Endometrial microvascular endothelial cells (primary cell): ENCODE results near the gene ACER3. TPM values are rescaled to one million over a fixed set of nuclear protein-coding genes. Genes with fewer than 3 reads are reported as not detected.
"Not testable (repeated sequence)": the region's sequence is repeated elsewhere in the genome, so short reads cannot be mapped to it uniquely, and the experiment has no call there.

Source experiments
- in situ Hi-C: cut with HindIII; loops from 2 replicates; pipeline ENCODE4 v1.10.0; 2017; ENCODE audit warnings: low sequenced_read_pairs, low pct_unique_long_range_greater_than_20kb; ENCODE audit errors: inconsistent ontology term
- total RNA-seq: library from RNA; depleted of rRNA; stranded (reverse); fragments of >200 nt; gene quantifications from one replicate; pipeline ENCODE4 v1.2.3, GENCODE V29; 2015; ENCODE audit errors: inconsistent ontology term

The ACER3 gene
- total RNA-seq, 1 donor from 2014 or later, result 33.1 TPM

DNA sequence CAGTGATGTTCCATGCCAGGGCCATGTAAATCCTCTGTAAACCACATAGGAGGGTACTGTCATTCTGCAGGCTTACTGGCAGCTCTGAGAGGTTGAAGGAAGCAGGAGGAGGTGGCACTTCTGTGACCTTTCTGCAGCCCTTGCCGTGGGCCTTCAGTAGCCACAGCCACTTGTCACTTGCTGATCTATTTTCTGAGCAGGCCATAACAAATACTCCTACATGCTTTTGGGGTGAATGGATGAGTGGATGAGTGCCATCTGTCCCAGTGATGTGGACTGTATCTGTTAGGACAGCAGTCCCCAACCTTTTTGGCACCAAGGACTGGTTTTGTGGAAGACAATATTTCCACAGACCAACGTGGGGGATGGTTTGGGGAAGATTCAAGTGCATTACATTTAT lies 183.6 kb downstream of the ACER3 start:
- in situ Hi-C loops, result no loop called here

DNA sequence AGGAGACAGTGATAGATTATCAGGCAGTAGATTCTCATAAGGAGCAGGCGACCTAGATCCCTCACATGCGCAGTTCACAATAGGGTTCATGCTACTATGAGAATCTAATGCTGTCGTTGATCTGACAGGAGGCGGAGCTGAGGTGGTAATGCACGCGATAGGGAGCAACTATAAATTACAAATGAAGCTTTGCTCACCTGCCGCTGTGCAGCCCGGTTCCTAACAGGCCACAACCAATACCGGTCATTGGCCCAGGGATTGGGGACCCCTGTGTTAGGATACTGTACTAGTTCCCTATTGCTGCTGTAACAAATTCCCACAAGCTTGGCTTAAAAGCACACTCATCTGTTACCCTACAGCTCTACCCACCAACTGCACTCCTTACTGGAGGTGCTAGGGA lies 184.2 kb downstream of the ACER3 start:
- in situ Hi-C loops, result no loop called here

DNA sequence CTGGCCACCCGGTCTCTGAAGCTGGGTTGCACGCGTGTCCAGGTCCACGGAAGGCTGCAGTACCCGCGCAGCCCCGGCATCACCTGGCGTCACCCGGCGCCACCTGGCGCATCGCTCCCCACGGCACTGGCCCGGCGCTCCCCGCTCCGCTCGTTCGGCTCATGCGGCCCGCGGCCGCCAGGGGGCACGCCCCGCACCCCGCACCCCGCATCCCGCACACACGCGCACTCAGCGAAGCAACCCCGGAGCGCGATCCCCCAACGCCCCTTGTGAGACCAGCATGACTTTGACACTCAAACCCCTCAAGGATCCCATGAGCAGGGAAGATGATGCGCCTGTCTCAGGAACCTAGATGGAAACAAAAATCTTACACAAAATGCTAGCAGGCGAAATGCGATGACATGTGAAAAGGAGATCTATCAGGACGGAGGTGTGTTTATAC lies 185.4 kb downstream of the ACER3 start:
- in situ Hi-C loops, result no loop called here

DNA sequence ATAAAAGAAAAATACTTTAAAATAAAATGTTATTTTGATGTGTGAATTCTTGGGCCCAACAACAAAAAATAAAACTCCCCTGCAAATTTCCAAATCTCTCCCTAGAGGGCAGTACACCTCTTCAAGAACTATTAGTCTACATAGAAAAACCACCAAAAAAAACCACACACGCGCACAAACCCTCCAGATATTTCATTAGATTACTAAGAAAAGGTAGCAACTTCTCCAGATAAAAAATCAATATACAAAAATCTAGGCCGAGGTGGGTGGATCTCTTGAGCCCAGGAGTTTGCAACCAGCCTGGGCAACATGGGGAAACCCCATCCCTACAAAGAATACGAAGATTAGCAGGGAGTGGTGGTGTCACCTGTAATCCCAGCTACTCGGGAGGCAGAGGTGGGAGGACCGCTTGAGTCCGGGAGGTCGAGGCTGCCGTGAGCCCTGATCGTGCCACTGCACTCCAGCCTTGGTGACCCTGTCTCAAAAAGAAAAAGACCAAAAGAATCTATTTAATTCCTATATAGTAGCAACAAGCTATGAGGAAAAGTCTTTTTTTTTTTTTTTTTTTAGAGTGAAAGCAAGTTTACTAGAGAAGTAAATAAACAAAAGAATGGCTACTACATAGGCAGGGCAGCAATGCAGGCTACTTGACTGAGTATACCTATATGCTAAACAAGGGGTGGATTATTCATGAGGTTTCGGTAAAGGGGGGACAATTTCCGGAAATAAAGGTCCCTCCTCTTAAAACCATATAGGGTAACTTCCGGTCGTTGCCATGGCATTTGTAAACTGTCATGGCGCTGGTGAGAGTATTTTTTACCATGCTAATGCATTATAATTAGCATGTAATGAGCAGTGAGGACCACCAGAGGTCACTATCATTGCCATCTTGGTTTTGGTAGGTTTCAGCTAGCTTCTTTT lies 186.5 kb downstream of the ACER3 start:
- in situ Hi-C loops, result no loop called here

DNA sequence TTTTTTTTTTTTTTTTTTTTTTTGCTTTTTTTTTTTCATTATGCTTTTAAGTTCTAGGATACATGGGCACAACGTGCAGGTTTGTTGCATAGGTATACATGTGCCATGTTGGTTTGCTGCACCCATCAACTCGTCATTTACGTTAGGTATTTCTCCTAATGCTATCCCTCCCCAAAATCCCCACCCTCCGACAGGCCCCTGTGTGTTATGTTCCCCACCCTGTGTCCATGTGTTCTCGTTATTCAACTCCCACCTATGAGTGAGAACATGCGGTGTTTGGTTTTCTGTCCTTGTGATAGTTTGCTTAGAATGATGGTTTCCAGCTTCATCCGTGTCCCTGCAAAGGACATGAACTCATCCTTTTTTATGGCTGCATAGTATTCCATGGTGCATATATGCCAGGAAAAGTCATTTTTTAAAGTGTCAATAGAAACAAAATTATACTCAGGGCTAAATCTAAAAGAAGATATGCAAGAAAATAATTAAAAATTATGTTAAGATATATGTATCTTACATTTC lies 187.3 kb downstream of the ACER3 start:
- in situ Hi-C loops, result not testable (repeated sequence)

DNA sequence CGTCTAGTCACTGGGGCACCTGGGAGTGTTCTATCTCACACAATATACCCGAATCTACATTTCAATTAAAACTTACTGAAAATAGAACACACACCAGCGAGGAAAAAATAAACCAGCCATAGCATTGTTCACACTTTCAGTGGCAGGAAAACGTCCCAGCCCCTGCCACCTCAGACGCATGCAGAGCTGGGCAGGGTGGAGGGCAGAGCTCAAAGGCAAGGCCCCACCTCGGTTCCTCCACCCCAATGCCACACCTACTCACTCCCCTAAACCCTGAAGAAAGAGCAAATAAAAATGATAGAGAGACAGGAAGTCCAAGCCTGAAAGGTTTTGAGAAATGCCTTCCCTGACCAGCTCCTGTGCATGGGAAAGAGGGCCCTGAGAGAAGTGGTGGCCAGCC lies 188.3 kb downstream of the ACER3 start:
- in situ Hi-C loops, result no loop called here

DNA sequence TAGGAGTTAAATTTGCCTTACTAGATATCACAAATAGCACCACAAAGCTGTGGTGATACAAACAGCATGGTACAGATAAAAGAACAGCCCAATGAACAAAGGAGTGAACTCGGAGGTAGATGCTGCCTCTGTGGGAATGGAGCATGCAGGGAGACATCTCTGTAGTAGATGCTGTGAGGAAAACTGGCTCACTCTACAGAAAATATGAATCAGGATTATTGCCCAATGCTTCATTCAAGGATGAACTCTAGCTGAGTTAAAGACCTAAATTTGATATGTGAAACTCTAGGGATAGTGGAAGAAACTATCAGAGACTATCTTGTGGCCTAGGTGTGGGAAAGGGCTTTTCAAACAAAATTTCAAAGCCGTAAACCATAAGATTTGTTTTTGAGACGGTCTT lies 190.8 kb downstream of the ACER3 start:
- in situ Hi-C loops, result no loop called here

DNA sequence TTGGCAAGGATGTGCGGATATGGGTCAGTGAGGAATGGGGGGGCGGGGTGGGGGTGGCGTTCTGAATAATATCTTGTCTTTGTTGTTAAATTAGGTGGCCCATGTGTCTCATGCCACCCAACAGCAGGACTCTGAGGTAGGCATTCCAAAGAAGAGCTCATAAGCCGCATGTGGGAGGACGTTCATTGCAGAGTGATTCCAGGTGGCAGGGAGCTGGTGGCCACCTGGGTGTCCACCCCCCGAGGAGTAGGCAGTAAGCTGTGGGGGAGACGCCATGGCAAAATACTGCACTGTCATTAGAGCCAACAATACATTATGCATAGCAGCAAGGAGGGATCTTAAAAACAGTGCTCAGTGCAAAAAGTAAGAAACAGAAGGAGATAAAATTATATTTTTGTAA lies 191.8 kb downstream of the ACER3 start:
- in situ Hi-C loops, result no loop called here

DNA sequence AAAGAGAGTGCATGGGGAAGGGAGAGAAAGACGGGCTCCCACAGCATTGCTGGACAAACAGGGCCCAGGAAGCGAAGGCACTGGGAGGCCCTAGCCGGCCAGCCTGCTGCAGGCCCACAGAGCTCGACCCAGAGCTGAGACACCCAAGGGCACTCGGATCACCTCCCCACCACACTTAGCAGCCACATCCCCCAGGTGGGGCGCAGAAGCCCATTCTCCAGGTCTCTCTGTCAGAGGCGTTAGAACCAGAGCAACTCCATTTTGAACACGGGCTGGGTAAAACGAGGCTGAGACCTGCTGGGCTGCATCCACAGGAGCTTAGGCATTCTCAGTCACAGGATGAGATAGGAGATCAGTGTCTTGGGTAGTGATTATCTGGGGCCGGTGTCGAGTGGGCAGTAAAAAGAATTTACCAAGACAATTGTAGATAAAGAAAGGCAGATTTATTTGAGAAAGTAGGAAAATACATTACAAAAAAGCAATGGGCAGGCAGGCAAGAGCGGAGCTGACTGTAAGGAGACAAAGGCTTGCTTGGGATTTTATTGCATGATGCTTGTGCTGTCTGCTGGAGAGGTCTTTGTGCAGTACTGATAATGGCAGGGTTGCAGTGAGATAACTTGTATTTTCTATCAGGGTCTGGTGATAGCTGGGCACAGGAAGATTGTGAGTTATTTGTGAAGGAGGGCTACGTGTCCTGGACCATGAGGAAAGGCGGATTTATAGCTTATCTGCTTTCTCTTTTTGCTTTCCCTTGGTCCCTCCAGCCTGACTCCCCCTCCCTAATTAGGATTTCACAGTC lies 192.7 kb downstream of the ACER3 start:
- in situ Hi-C loops, result no loop called here

DNA sequence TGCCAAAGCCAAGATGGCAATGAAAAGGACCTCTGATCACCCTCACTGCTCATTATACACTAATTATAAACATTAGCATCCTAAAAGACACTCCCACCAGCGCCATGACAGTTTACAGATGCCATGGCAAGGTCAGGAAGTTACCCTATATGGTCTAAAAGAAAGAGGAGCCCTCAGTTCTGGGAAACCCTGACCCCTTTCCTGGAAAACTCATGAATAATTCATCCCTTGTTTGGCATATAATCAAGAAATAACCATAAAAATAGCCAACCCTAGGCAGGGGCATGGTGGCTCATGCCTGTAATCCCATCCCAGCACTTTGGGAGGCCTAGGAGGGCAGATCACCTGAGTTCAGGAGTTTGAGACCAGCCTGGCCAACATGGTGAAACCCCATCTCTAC lies 193.4 kb downstream of the ACER3 start:
- in situ Hi-C loops, result no loop called here

DNA sequence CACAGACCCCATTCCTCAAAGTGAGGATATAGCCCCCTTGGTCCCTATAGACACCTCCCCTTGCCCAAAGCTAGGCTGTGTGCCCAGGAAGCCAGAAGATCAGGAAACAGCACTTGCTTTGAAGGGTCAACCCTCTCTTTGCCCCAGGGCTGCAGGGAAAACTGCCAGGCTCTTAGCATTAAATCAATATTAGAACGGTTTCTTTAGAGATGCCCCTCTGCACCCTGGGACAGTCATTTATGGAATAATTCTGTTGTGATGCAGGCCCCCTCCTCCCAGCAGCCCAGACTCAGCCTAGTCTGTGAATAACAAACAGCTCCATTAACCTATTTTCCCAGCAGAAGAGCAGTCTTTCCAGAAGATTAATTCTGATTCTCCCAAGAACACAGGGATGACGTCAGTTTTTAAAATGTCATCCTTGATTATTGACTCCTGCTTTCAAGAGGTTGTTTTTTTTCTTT lies 194.4 kb downstream of the ACER3 start:
- in situ Hi-C loops, result no loop called here

DNA sequence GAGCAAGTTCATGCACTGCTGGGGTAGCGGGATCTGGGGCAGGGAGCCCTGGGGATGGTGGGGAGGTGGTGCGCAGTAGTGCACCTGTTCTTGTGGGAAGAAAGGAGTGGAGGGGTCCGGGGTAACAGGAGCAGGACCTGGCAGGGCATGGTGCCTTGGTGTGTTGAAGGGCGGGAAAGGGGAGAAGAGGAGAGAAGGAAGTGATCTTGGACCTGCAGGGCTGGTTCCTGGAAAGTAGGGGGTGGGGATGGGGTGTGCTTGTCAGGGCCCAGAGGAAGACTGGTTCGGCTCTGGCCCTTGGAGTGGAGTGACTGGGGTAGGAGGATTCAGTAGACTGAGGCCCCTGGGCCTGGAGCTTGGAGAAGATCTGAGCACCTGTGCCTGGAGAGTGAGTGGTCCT lies 195.2 kb downstream of the ACER3 start:
- in situ Hi-C loops, result no loop called here

DNA sequence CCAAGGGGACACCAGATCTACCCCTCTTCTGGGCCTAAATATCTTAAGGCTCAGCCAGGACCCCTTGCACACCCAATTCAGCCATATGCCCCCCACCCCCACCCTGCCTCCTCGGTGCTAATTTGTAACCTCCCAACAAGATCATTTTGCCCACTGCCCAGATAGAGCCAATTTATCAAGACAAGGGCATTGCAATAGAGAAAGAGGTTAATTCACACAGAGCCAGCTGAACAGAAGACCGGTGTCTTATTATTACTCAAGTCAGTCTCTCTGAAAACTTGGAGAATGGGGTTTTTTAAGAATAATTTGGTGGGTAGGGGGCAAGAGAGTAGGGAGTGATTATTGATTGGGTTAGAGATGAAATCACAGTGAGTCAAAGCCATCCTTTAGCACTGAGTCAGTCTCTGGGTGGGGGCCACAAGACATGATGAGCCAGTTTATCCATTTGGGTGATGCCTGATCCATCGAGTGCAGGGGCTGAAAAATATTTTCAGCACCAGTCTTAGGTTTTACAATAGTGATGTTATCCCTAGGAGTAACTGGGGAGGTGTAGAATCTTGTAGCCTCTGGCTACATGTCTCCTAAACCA lies 196.2 kb downstream of the ACER3 start:
- in situ Hi-C loops, result no loop called here

DNA sequence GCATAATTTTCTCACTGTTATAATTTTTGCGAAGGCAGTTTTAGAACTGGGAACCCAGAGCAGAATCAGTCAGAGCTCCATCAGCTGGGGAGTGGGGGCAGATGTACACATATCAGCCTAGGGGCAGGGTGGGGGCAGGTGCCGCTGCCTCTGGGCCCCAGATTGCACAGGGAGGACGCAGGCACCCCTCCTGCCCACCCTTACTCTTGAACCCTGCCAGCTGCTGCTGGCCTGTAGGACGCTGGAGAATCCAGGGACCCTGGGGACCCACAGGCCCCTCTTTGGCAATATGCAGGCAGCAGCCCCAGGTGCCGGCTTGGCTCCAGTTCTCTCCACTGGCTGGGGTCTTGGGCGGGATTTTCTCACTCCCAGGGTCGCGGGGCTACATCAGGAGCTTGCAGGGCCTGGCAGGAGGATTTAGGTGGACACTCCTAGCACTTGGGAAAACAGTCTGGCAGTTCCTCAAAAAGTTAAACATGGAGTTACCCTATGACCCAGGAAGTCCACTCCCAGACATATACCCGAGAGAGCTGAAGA lies 197.3 kb downstream of the ACER3 start:
- in situ Hi-C loops, result no loop called here

DNA sequence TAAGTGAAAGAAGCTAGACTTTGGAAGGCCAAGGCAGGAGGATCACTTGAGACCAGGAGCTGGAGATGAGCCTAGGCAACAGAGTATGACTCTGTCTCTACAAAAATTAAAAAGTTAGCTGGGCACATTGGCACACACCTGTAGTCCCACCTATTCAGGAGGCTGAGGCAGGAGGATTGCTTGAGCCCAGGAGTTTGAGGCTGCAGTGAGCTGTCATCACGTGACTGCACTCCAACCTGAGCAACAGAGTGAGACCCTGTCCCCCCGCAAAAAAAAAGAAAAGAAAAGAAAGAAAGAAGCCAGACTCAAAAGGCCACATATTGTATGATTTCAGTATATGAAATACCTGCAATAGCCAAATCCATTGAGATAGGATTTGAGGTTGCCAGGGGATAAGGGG lies 198.2 kb downstream of the ACER3 start:
- in situ Hi-C loops, result no loop called here

DNA sequence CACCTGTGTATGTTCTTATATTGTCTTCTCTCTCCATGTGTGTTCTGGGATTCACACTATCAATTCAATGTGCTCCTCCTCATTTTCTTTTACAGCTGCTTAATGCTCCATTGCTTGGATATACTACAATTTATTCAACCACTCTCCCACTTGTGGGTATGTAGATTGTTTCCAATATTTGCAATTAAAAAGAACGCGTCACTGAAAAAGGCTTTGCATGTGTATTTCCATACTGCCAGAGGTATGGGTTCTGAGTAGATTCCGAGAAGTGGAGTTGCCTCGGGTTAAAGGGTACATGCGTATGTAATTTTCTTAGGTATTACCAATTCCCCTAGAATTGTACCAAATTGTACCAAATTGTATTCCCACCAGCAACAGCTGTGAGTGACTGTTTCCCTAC lies 199.1 kb downstream of the ACER3 start:
- in situ Hi-C loops, result no loop called here

DNA sequence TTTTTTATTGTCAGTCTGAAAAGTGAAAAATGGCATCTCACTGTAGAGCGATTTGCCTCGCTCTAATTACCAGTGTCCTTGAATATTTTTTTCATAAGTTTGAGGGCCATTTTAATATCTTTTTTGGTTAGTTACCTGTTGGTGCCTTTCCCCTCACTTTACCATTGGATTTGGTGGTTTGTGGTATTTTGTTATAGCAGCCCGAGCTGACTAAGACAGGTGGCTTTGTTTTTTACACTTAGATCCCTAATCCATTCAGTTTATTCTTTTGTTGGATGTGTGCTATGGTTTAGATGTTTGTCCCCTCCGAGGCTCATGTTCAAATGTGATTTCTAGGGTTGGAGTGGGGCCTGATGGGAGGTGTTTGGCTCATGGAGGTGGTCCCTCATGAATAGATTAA lies 199.5 kb downstream of the ACER3 start:
- in situ Hi-C loops, result no loop called here

DNA sequence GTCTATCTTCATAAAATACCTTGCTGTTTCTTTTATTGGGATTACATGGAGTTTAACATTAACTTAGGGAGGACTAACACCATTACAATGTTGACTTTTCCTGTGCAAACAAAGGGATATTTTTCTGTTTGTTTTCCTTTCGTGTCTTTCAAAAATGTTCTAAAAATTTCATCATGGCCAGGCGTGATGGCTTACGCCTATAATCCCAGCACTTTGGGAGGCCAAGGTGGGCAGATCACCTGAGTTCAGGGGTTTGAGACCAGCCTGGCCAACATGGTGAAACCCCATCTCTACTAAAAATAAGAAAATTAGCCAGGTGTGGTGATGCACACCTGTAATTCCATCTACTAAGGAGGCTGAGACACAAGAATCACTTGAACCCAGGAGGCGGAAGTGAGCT lies 200.5 kb downstream of the ACER3 start:
- in situ Hi-C loops, result not testable (repeated sequence)

DNA sequence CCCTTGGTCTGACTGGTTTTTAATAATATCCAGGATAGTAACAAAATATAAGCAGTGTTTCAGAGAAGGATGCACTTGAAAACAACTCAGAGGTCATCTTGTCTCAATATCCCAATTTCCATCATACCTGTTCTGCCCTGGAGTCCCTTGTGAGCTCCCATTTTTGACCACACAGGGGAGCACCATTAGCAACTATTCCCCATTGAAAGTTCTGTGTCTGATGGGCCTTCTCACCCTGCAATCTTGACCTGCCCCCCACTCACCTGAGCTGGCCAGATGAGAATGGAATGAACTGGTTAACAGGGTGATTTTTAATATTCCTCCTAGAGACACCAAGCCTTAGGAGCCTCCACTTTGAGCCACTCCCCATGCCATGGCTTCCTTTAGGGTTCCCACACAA lies 202.2 kb downstream of the ACER3 start:
- in situ Hi-C loops, result no loop called here
